ENCODE data around the gene RGS17.
"Not testable (repeated sequence)": the region's sequence is repeated elsewhere in the genome, so short reads cannot be mapped to it uniquely, and the experiment has no call there.

Gene RGS17

GRCh38 chr6:153125032-153125431, 6.0 kb downstream of the RGS17 start:
- DNase-seq (ENCODE audit: low spot score) = no peak

- DNase-seq (ENCODE audit: low spot score) = no peak
Measured at GRCh38 chr6:153123801-153124200, 7.3 kb downstream of the RGS17 start.

- no peak for DNase-seq (ENCODE audit: low spot score)
Measured at GRCh38 chr6:153121311-153121710, 9.8 kb downstream of the RGS17 start.

- no peak for DNase-seq (ENCODE audit: low spot score)
Measured at GRCh38 chr6:153117986-153118879, 12.8 kb downstream of the RGS17 start.

GRCh38 chr6:153111082-153111481, 20.0 kb downstream of the RGS17 start:
- DNase-seq (ENCODE audit: low spot score) = not testable (repeated sequence)

GRCh38 chr6:153110612-153111011, 20.5 kb downstream of the RGS17 start:
- not testable (repeated sequence) for DNase-seq (ENCODE audit: low spot score)

- DNase-seq (ENCODE audit: low spot score) = no peak
Measured at GRCh38 chr6:153108315-153108714, 22.8 kb downstream of the RGS17 start.

- DNase-seq (ENCODE audit: low spot score) = no peak
Measured at GRCh38 chr6:153106021-153106420, 25.1 kb downstream of the RGS17 start.

GRCh38 chr6:153104220-153104619, 26.9 kb downstream of the RGS17 start:
- no peak for DNase-seq (ENCODE audit: low spot score)

GRCh38 chr6:153103319-153103655, 27.8 kb downstream of the RGS17 start:
- no peak for DNase-seq (ENCODE audit: low spot score)

GRCh38 chr6:153102605-153103318, 28.3 kb downstream of the RGS17 start:
- no peak for DNase-seq (ENCODE audit: low spot score)

GRCh38 chr6:153101461-153101860, 29.6 kb downstream of the RGS17 start:
- DNase-seq (ENCODE audit: low spot score) = no peak

GRCh38 chr6:153099636-153100035, 31.4 kb downstream of the RGS17 start:
- DNase-seq (ENCODE audit: low spot score) = no peak

- DNase-seq (ENCODE audit: low spot score) = no peak
Measured at GRCh38 chr6:153096792-153097191, 34.3 kb downstream of the RGS17 start.

GRCh38 chr6:153096031-153096430, 35.1 kb downstream of the RGS17 start:
- no peak for DNase-seq (ENCODE audit: low spot score)

- DNase-seq (ENCODE audit: low spot score) = no peak
Measured at GRCh38 chr6:153092082-153093013, 38.7 kb downstream of the RGS17 start.

- no peak for DNase-seq (ENCODE audit: low spot score)
Measured at GRCh38 chr6:153090241-153090930, 40.7 kb downstream of the RGS17 start.

- DNase-seq (ENCODE audit: low spot score) = no peak
Measured at GRCh38 chr6:153088796-153089195, 42.3 kb downstream of the RGS17 start.

GRCh38 chr6:153087436-153087835, 43.6 kb downstream of the RGS17 start:
- no peak for DNase-seq (ENCODE audit: low spot score)

GRCh38 chr6:153086225-153086990, 44.7 kb downstream of the RGS17 start:
- no peak for DNase-seq (ENCODE audit: low spot score)

GRCh38 chr6:153085239-153085638, 45.8 kb downstream of the RGS17 start:
- DNase-seq (ENCODE audit: low spot score) = no peak
